Cortex of kidney (tissue), 1 donor: Measurements from ENCODE around the gene CCSER1.
"Not testable (repeated sequence)": the region's sequence is repeated elsewhere in the genome, so short reads cannot be mapped to it uniquely, and the experiment has no call there.

Experiments used
- DNase-seq: peaks from one replicate; lab custom pipeline; 2025; lab: John Stamatoyannopoulos, UW

CCSER1 gene

DNA sequence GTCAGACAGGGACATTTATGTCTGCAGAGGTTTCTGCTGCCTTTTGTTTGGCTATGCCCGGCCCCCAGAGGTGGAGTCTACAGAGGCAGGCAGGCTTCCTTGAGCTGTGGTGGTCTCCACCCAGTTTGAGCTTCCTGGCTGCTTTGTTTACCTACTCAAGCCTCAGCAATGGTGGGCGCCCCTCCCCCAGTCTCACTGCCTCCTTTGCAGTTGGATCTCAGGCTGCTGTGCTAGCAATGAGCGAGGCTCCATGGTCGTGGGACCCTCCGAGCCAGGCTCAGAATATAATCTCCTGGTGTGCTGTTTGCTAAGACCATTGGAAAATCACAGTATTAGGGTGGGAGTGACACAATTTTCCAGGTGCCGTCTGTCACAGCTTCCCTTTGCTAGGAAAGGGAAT lies 578.3 kb downstream of the CCSER1 start:
- DNase-seq = not testable (repeated sequence)

GRCh38 chr4:90715242-90715641 lies 588.0 kb downstream of the CCSER1 start:
- no peak for DNase-seq

DNA sequence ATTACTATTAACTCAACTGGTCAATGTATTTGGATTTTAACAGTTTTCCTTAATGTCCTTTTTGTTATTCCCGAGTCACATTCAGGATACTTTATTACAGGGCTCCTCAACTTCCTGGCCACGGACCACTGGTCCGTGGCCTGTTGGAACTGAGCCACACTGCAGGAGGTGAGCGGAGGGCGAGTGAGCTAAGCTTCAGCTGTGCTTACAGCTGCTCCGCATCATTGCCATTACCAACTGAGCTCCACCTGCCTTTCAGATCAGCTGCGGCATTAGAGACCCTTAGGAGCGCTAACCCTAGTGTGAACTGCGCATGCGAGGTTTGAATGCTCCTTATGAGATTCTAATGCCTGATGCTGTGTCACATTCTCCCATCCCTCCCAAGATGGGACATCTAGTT lies 591.7 kb downstream of the CCSER1 start:
- DNase-seq = no peak

DNA sequence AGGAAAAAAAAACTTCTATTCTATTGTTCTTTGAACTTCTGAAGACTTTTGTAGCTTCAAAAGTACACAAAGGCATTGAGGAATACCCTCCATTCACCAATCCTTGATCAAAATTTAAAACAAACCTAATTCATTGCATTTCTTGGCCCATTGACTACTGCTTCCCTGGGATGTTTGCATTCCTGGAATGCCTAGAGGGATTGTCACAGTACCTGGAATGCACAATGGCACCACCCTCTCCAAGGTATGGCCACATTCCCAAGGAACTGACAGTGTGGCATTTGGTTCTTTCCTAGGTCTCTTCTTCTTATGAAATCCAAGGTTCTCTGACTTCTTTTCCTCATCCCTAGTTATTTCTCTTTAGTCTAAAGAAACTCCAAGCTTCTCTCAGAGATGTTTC lies 600.7 kb downstream of the CCSER1 start:
- no peak for DNase-seq

- no peak for DNase-seq
Measured at GRCh38 chr4:90730752-90731151, 603.6 kb downstream of the CCSER1 start.

DNA sequence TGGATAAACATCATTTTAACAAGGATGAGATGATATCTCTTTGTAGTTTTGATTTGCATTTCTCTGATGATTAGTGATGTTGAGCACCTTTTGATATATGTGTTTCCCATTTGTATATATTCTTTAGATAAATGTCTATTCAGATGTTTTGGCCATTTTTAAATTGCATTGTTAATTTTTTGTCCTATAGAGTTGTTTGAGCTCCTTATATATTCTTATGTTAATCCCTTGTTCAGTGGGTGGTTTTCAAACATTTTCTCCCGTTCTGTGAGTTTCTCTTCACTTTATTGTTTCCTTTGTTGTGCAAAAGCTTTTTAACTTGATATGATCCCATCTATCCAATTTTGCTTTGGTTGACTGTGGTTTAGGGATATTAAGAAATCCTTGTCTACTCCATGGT lies 606.0 kb downstream of the CCSER1 start:
- no peak for DNase-seq

- DNase-seq = no peak
Measured at GRCh38 chr4:90745176-90745575, 618.0 kb downstream of the CCSER1 start.

DNA sequence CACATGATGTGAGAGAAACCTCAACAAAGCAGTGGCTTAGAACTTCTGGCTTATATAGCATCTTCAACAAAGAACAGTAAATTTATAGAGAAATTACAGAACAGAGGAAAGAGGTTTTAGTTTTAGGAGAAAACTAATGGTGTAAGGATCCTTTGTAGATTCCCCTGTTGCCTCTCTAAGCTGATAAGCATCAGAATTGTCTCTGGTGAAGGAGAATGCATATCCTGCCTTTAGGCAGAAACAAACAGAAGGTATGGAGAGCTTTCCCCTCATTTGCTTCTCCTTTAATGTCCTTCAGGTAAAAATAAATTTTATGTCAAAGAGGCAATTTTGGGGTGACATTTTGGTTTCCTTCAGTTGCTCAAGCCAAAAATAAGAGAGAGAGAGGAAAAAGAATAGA lies 625.9 kb downstream of the CCSER1 start:
- DNase-seq = no peak

DNA sequence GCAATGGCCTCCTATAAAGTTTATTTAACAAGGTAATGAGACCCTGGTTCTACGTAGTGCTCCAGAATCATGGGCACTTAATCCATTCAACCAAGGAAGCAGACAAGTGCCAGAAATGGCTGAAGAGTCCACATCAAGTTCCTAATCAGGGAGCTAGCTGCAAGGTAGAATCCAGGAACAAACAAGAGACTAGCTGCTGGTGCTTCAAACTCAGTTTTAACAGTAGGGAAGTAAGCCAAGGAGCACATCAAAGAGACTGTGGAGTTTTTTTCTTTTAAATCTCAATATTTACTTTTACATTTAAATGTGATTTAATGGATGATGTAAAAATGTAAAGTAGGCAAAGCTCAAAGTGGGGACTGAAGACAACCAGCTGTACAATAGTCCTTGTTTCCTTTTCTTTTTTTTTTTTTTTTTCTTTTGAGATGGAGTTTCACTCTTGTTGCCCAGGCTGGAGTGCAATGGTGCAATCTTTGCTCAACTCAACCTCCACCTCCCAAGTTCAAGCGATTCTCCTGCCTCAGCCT lies 630.4 kb downstream of the CCSER1 start:
- no peak for DNase-seq

GRCh38 chr4:90760059-90760458 lies 632.9 kb downstream of the CCSER1 start:
- no peak for DNase-seq

- no peak for DNase-seq
Measured at GRCh38 chr4:90766837-90767236, 639.6 kb downstream of the CCSER1 start.

DNA sequence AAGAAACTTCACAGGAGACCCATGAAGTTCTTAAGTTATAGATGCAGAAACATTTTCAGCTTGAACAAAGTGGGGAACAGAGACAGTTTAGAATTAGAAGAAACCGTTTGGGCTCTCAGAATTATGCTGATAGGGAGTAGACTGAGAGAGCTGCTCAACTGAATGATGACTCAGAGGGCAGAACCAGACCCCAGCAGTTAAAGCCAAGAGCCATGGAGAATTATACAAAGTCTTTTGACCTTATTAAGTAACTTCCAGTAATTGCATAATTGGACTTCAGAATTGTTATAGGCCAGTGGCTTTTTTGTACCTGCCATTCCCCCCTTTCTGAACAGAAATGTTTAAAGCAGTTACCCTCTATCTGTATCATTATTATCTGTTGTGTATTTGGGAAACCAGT lies 642.1 kb downstream of the CCSER1 start:
- no peak for DNase-seq

DNA sequence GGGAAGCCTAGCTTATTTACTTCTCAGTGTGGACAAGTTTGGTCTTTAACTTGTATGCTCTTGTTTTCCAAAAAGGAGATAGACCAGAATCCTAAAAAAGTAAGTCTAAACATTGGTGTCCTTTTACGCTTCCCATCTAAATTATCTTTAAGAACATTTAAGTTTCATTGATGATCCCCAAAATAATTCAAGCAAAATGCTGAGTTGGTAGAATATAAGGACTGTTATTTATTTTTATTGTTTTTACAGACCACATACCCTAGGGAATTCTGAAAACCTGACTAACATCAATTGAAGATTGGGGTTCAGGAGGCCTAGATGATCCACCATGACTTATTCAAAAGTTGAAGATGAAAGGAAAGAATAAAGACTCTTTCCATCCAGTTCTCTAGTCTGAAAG lies 653.0 kb downstream of the CCSER1 start:
- DNase-seq = no peak

DNA sequence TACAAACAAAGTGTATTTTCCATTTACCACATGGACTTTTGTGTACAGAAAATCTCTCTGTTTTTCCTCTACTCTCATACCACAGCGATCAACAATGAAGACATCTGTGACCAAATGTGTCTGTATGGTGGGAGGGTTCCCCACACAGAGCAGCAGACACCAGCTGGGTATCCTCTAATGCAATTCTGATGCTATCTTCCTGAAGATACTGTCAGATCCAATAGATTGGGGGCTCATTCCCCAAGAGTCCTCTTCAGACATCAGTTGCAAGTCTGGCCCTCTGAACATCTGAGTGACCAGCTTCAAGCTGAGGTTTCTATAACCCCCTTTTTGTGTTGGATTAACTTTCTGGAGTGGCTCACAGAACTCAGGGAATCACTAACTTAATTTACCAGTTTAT lies 659.4 kb downstream of the CCSER1 start:
- DNase-seq = no peak

GRCh38 chr4:90792696-90793095 lies 665.5 kb downstream of the CCSER1 start:
- no peak for DNase-seq

- no peak for DNase-seq
Measured at GRCh38 chr4:90798948-90799347, 671.8 kb downstream of the CCSER1 start.

DNA sequence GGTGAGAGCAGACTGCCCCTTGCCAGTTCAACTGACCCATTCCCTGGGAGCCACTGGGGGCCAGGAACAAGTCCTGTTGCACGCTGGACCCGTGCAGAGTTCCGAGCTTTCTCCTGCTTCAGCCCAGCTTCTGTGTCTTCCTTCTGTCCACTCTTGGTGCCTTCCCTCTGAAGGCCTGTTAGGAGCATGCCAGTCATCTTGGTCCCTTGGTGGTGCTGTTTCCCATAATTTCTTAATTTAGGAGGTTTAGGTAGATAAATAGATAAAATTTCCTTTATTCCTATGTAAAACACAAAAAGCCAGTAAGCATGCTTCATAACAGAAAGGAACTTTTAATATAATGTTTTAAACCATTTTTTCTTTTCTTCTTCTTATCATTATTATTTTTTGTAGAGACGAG lies 672.7 kb downstream of the CCSER1 start:
- DNase-seq = no peak

DNA sequence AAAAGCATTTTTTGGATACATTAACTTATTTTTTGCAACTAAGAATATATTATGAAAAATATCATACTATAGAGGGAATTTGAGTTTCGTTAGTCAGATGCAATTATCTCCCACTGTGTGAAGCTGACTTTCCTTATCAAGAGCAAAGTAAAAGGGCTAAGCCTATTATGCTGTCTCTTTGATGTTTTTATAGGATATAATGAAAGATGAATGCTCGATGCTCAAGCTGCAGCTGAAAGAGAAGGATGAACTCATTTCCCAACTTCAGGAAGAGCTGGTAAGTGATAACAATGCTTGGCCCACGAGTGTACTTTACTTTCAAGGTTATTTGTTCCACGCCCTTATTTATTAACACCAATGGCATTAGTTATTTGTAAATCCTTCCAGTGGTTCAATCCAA lies 688.4 kb downstream of the CCSER1 start:
- no peak for DNase-seq

- DNase-seq = no peak
Measured at GRCh38 chr4:90816754-90817153, 689.6 kb downstream of the CCSER1 start.

DNA sequence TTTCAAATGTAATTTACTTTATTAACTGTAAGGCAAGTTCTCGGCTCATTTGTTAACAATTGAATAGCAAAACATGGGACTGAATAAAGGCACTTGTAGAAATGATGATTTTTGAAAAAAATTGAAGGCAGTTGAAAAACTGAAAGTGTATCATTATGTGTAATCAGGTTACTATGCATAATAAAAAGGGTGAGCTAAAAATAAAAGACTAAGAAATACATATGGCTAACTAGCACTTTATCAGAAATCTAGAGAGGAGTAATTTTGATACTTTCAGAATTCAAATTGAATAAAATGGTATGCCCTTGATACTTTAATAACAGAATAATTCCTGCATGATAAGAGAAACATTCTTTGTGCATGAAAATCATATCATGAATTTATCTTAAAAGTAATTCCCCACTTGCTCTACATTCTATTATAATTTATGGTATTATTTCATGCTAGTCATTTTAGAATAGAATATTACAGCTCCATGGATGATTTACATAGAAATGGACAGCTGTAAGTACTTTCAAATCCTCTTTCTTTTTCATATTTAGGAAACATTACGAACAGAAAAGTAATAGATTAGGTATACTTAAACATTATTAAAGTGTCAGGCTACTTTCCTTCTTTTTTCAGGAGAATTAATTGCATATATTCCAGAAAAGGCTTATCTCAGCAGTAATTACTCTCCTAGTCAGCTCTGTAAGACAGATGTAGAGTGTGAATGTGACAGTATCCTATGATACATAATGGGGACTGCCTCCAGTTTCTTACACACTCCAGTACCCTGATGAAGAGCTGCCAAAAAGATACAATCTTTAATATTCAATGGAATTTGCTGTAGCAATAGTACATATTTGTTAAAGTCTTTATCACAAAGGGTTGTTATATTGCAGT lies 697.3 kb downstream of the CCSER1 start:
- DNase-seq = no peak

DNA sequence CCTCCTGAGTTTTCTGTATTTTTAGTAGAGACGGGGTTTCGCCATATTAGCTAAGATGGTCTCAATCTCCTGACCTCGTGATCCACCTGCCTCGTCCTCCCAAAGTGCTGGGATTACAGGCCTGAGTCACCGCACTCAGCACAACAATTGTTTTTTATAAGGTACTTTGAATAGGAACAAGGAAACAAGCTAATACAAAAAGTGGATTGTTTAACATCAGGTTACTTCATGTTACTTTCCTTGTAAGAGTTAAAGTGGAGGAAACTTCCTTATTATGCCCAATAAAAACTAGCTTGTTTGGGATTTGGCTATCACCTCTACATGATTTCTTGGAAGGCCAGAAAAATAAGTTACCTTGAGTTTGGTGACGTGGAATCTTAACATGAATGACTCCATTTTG lies 698.7 kb downstream of the CCSER1 start:
- DNase-seq = no peak

- no peak for DNase-seq
Measured at GRCh38 chr4:90833706-90834105, 706.5 kb downstream of the CCSER1 start.

- DNase-seq = no peak
Measured at GRCh38 chr4:90837241-90837640, 710.0 kb downstream of the CCSER1 start.

DNA sequence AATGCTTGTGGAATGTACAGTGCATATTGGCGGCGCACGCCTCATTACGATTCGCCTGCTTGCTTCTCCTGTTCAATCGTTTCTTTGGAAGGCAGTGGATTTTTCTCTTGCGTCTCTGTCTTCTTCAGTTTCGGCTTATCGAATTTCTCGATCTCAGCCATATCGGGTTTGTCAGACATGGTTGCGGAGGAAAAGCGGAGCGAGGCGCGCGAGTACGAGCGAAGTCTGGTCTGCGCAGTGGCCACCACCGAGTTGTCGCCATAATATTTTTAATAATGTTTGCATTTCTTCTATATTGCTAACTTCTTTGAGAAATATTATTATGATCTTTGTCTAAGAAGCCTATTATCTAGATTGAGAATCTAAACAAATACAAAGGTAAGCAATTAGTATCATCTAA lies 711.7 kb downstream of the CCSER1 start:
- DNase-seq = not testable (repeated sequence)
